HCT116 (cell line): ENCODE data around the gene ADAMTSL2. TPM values are rescaled to one million over a fixed set of nuclear protein-coding genes. Genes with fewer than 3 reads are reported as not detected.

ENCODE experiments used
- ATAC-seq: fragments of 200-7000 bp; cut with Tn5 transposase; 2 replicates; pipeline ENCODE4 v1.9.1; 2020; ENCODE audit warnings: mild to moderate bottlenecking, moderate library complexity
- BruUV-seq: library from RNA; stranded (reverse); fragments of 400-500 nt; replicated peaks from 2 replicates; lab custom pipeline; 2021; lab: Mats Ljungman, UMichigan
- CTCF ChIA-PET: fragments of 300-600 bp; sonication (Branson Sonifier 250); formaldehyde crosslinking; loops from one replicate; lab custom pipeline; 2021; ENCODE audit warnings: antibody characterized with exemption; lab: Charles Lee
- POLR2A ChIA-PET: fragments of 300-600, 350-600 bp; sonication (Branson Sonifier 250); formaldehyde crosslinking; loops from one replicate; lab custom pipeline; 2021; ENCODE audit warnings: antibody characterized with exemption; lab: Charles Lee
- RAD21 ChIA-PET, 2 experiments: fragments of 300-600 bp; sonication (Branson Sonifier 250); formaldehyde crosslinking; loops; one replicate each; lab custom pipeline; 2023; ENCODE audit warnings: low total read pairs in 2 of 2; ENCODE audit not compliant: uncharacterized antibody in 2 of 2, unreplicated experiment in 2 of 2, low non-redundant PET in 1 of 2; lab: Charles Lee
- DNase-seq: peaks from one replicate; pipeline ENCODE4 v3.0.0-alpha.2; 2010; ENCODE audit warnings: low read depth, low spot score
- H2AFZ ChIP-seq: fragments of 200-600 bp; shearing (Covaris generic), sonication (generic); 2 replicates; pipeline ENCODE4 v1.6.1; 2017; ENCODE audit warnings: low read depth, mixed run types, mixed read lengths, antibody characterized with exemption, low read length; ENCODE audit not compliant: poor library complexity, severe bottlenecking
- H3K27ac ChIP-seq: 2 replicates; pipeline ENCODE4 v1.5.1; 2012; ENCODE audit warnings: low read depth, low read length
- H3K27me3 ChIP-seq: fragments of 200-600 bp; sonication (generic); 2 replicates; pipeline ENCODE4 v1.6.1; 2016; ENCODE audit warnings: mixed run types, low read length, mixed read lengths; ENCODE audit not compliant: insufficient read depth
- H3K36me3 ChIP-seq, 2 experiments: fragments of 200-500 bp in 1 of 2; fragments of 200-600 bp in 1 of 2; sonication (Bioruptor generic) in 1 of 2; sonication (generic) in 1 of 2; 2 replicates each; pipeline versions ENCODE4 v1.5.1 to v1.6.1; 2014 to 2016; ENCODE audit warnings: low read length in 2 of 2, inconsistent platforms in 1 of 2, mixed read lengths in 1 of 2, mixed run types in 1 of 2; ENCODE audit not compliant: insufficient read depth in 2 of 2, control insufficient read depth in 1 of 2
- H3K4me1 ChIP-seq, 2 experiments: fragments of 200-600 bp in 1 of 2; sonication (generic) in 1 of 2; 2 replicates each; pipeline versions ENCODE4 v1.5.1 to v1.6.1; 2012 to 2017; ENCODE audit warnings: low read length in 2 of 2, inconsistent platforms in 1 of 2, mild to moderate bottlenecking in 1 of 2, mixed read lengths in 1 of 2, mixed run types in 1 of 2, moderate library complexity in 1 of 2; ENCODE audit not compliant: insufficient read depth in 2 of 2, control insufficient read depth in 1 of 2
- H3K4me2 ChIP-seq: fragments of 200-600 bp; sonication (generic); 2 replicates; pipeline ENCODE4 v1.6.1; 2017; ENCODE audit warnings: mixed run types, low read length, mixed read lengths
- H3K4me3 ChIP-seq, 2 experiments: fragments of 200-600 bp in 1 of 2; sonication (generic) in 1 of 2; replicated peaks in 1 of 2; 2 replicates each; pipeline ENCODE4 v1.5.1; 2011 to 2016; ENCODE audit warnings: low read length in 2 of 2, control low read depth in 1 of 2, low read depth in 1 of 2, mild to moderate bottlenecking in 1 of 2, mixed read lengths in 1 of 2, mixed run types in 1 of 2
- H3K79me2 ChIP-seq: fragments of 200-600 bp; sonication (generic); 2 replicates; pipeline ENCODE4 v1.6.1; 2017; ENCODE audit warnings: mild to moderate bottlenecking, mixed run types, low read length, moderate library complexity, mixed read lengths; ENCODE audit not compliant: insufficient read depth
- H3K9ac ChIP-seq: fragments of 200-600 bp; sonication (generic); 2 replicates; pipeline ENCODE4 v1.6.1; 2016; ENCODE audit warnings: low read length, mixed read lengths
- H3K9me2 ChIP-seq: fragments of 200-600 bp; sonication (generic), shearing (Covaris generic); 2 replicates; pipeline ENCODE4 v1.6.1; 2017; ENCODE audit warnings: mixed run types, mild to moderate bottlenecking, moderate library complexity; ENCODE audit not compliant: insufficient read depth
- H3K9me3 ChIP-seq, 2 experiments: fragments of 200-500 bp in 1 of 2; fragments of 200-600 bp in 1 of 2; sonication (Bioruptor generic) in 1 of 2; sonication (generic) in 1 of 2; 2 replicates each; pipeline ENCODE4 v1.6.1; 2014 to 2017; ENCODE audit warnings: low read length in 2 of 2, mixed read lengths in 2 of 2, inconsistent platforms in 1 of 2, low read depth in 1 of 2, mild to moderate bottlenecking in 1 of 2, mixed run types in 1 of 2, moderate library complexity in 1 of 2; ENCODE audit not compliant: control insufficient read depth in 1 of 2, insufficient read depth in 1 of 2
- H4K20me1 ChIP-seq: fragments of 200-600 bp; sonication (generic), shearing (Covaris generic); 2 replicates; pipeline ENCODE4 v1.6.1; 2017; ENCODE audit warnings: mixed run types, mild to moderate bottlenecking, moderate library complexity; ENCODE audit not compliant: insufficient read depth
- CEBPB ChIP-seq: IDR thresholded peaks from 2 replicates; pipeline ENCODE4 v1.6.1; 2012; ENCODE audit warnings: low read depth
- ELF1 ChIP-seq: IDR thresholded peaks from 2 replicates; pipeline ENCODE4 v1.6.1; 2012; ENCODE audit warnings: low read depth, borderline replicate concordance
- EZH2 ChIP-seq: fragments of 200-600 bp; sonication (generic); IDR thresholded peaks from 2 replicates; pipeline ENCODE4 v1.6.1; 2017; ENCODE audit warnings: antibody characterized with exemption, mixed run types
- EZH2phosphoT487 ChIP-seq: fragments of 200-600 bp; IDR thresholded peaks from 2 replicates; pipeline ENCODE4 v1.6.1; 2018; ENCODE audit warnings: antibody characterized with exemption, borderline replicate concordance
- JUND ChIP-seq: IDR thresholded peaks from 2 replicates; pipeline ENCODE4 v1.6.1; 2012
- POLR2AphosphoS5 ChIP-seq: IDR thresholded peaks from 2 replicates; pipeline ENCODE4 v1.6.1; 2011; ENCODE audit warnings: mild to moderate bottlenecking, low read depth, low read length, moderate library complexity
- REST ChIP-seq: IDR thresholded peaks from 2 replicates; pipeline ENCODE4 v1.6.1; 2012; ENCODE audit warnings: low read depth
- SP1 ChIP-seq: IDR thresholded peaks from 2 replicates; pipeline ENCODE4 v1.6.1; 2012; ENCODE audit warnings: low read depth
- SRF ChIP-seq: IDR thresholded peaks from 2 replicates; pipeline ENCODE4 v1.6.1; 2012; ENCODE audit warnings: low read depth
- TCF7L2 ChIP-seq: IDR thresholded peaks from 2 replicates; pipeline ENCODE4 v1.7.0; 2011; ENCODE audit warnings: borderline replicate concordance, inconsistent platforms; ENCODE audit not compliant: insufficient read depth, insufficient read length; ENCODE audit errors: extremely low read depth
- ZBTB33 ChIP-seq: IDR thresholded peaks from 2 replicates; pipeline ENCODE4 v1.6.1; 2011; ENCODE audit warnings: mild to moderate bottlenecking, low read length, moderate library complexity; ENCODE audit not compliant: insufficient replicate concordance; ENCODE audit errors: extremely low read depth
- ZFX ChIP-seq: fragments of 450-650 bp; IDR thresholded peaks from 2 replicates; pipeline ENCODE4 v1.6.1; 2017
- ZNF274 ChIP-seq: fragments of 200-500 bp; sonication (Bioruptor generic); IDR thresholded peaks from 2 replicates; pipeline ENCODE4 v1.6.1; 2014; ENCODE audit warnings: mild to moderate bottlenecking, low read depth, low read length, inconsistent platforms
- intact Hi-C: fragments of 100-400 bp; cut with micrococcal nuclease; formaldehyde crosslinking; loops from 2 replicates; pipeline ENCODE4 v1.10.0; 2022
- total RNA-seq: library from RNA; stranded (reverse); gene quantifications from one replicate; pipeline ENCODE4 v1.2.1, GENCODE V29; 2021; ENCODE audit not compliant: unreplicated experiment
- TF ChIP-seq, protein P1 (sequence below), 3 experiments: fragments of 200-600 bp in 1 of 3; sonication (generic) in 1 of 3; IDR thresholded peaks in 2 of 3; conservative IDR thresholded peaks in 1 of 3; 2 replicates each; pipeline ENCODE4 v1.5.1; 2012 to 2017; ENCODE audit warnings: low read depth in 2 of 3, low read length in 2 of 3, antibody characterized with exemption in 1 of 3, borderline replicate concordance in 1 of 3, control low read depth in 1 of 3, mild to moderate bottlenecking in 1 of 3, mixed read lengths in 1 of 3, mixed run types in 1 of 3, moderate library complexity in 1 of 3; ENCODE audit not compliant: insufficient read depth in 1 of 3

The ADAMTSL2 gene
- total RNA-seq, 1 experiment from 2014 or later, result not detected

- H3K4me1 ChIP-seq, result peaks cover 0 to 1% of the 10 kb centered on the region in 2 experiments; a peak in 1 of 4 replicates
- RAD21 ChIA-PET, result no interaction called here
- no peaks in the 10 kb centered on the region for H3K9me3 ChIP-seq
- TF ChIP-seq ZBTB33 (no peak), EZH2 (no peak), JUND (no peak), ELF1 (no peak), ZFX (no peak), SP1 (no peak), ZNF274 (no peak), POLR2AphosphoS5 (no peak), CEBPB (no peak), TCF7L2 (no peak), REST (no peak), EZH2phosphoT487 (no peak), SRF (no peak)
- TF ChIP-seq, protein P1, sequence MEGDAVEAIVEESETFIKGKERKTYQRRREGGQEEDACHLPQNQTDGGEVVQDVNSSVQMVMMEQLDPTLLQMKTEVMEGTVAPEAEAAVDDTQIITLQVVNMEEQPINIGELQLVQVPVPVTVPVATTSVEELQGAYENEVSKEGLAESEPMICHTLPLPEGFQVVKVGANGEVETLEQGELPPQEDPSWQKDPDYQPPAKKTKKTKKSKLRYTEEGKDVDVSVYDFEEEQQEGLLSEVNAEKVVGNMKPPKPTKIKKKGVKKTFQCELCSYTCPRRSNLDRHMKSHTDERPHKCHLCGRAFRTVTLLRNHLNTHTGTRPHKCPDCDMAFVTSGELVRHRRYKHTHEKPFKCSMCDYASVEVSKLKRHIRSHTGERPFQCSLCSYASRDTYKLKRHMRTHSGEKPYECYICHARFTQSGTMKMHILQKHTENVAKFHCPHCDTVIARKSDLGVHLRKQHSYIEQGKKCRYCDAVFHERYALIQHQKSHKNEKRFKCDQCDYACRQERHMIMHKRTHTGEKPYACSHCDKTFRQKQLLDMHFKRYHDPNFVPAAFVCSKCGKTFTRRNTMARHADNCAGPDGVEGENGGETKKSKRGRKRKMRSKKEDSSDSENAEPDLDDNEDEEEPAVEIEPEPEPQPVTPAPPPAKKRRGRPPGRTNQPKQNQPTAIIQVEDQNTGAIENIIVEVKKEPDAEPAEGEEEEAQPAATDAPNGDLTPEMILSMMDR (IDR thresholded peaks at IDR 0.05 in 2 of 3, conservative IDR thresholded peaks at IDR 0.05 in 1 of 3; ENCODE audit: borderline replicate concordance in 1 of 3, insufficient read depth in 1 of 3, low read depth in 2 of 3, low read length in 2 of 3), result no peak
- TF ChIP-seq, all 23 proteins: peak for 0
- Histone ChIP-seq H3K79me2 (no peaks in the 10 kb centered on the region), H3K4me2 (no peak overlapping the region), H3K9me2 (no peaks in the 10 kb centered on the region), H3K36me3 (no peaks in the 10 kb centered on the region), H2AFZ (no peak overlapping the region), H4K20me1 (no peaks in the 10 kb centered on the region), H3K27ac (no peak overlapping the region), H3K4me3 (no peak overlapping the region), H3K9ac (no peak overlapping the region), H3K27me3 (peaks cover under 1% of the 10 kb centered on the region; the same call in 1 of the 2 replicates)
- ChIA-PET POLR2A (no interaction called here), CTCF (no interaction called here)
- BruUV-seq, result no TSS peak
- intact Hi-C loops, result no loop called here
- ATAC-seq (no peak), DNase-seq (no peak)
These were observed 16.9 kb downstream of the ADAMTSL2 start for GRCh38 chr9:133551446-133551845.
